ENCODE data around the gene SLC38A8.

The SLC38A8 gene

GRCh38 chr16:84036131-84036530 is 6.5 kb downstream of the SLC38A8 start:
- H3K4me3 ChIP-seq (ENCODE audit: low read length): no peak overlapping the region
- no peaks in the 10 kb centered on the region for H3K4me1 ChIP-seq (ENCODE audit: low read length)
- H3K9ac ChIP-seq (ENCODE audit: low read length): no peak overlapping the region
- H3K27ac ChIP-seq (ENCODE audit: low read length): no peak overlapping the region
- no peaks in the 10 kb centered on the region for H4K20me1 ChIP-seq (ENCODE audit: insufficient read depth, low read length)
- H3K79me2 ChIP-seq (ENCODE audit: low read length): no peaks in the 10 kb centered on the region
- no peak overlapping the region for H3K4me2 ChIP-seq (ENCODE audit: low read length)
- H3K9me3 ChIP-seq (ENCODE audit: insufficient read depth, low read length): no peaks in the 10 kb centered on the region
- no peak overlapping the region for H2AFZ ChIP-seq (ENCODE audit: low read depth, low read length)
- H3K36me3 ChIP-seq (replicated peaks; ENCODE audit: low read depth, low read length): no peaks in the 10 kb centered on the region
- TF ChIP-seq CTCF (IDR thresholded peaks at IDR 0.05; ENCODE audit: low read depth, low read length) (no peak), EZH2phosphoT487 (IDR thresholded peaks at IDR 0.05; ENCODE audit: low read depth) (no peak)
- H3K27me3 ChIP-seq (ENCODE audit: low read depth, low read length): peaks cover 10% of the 10 kb centered on the region; the same call in 1 of the 2 replicates

GRCh38 chr16:84034516-84034915 is 8.1 kb downstream of the SLC38A8 start:
- Histone ChIP-seq H3K36me3 (replicated peaks; ENCODE audit: low read depth, low read length) (no peaks in the 10 kb centered on the region), H3K4me3 (ENCODE audit: low read length) (no peak overlapping the region), H3K27ac (ENCODE audit: low read length) (no peak overlapping the region), H3K79me2 (ENCODE audit: low read length) (no peaks in the 10 kb centered on the region), H3K4me2 (ENCODE audit: low read length) (no peak overlapping the region), H3K9me3 (ENCODE audit: insufficient read depth, low read length) (no peaks in the 10 kb centered on the region), H3K4me1 (ENCODE audit: low read length) (no peaks in the 10 kb centered on the region), H3K9ac (ENCODE audit: low read length) (no peak overlapping the region), H3K27me3 (ENCODE audit: low read depth, low read length) (peaks cover 20% of the 10 kb centered on the region), H4K20me1 (ENCODE audit: insufficient read depth, low read length) (no peaks in the 10 kb centered on the region), H2AFZ (ENCODE audit: low read depth, low read length) (no peak overlapping the region)
- TF ChIP-seq CTCF (IDR thresholded peaks at IDR 0.05; ENCODE audit: low read depth, low read length): no peak
- TF ChIP-seq EZH2phosphoT487 (IDR thresholded peaks at IDR 0.05; ENCODE audit: low read depth): no peak

- H3K27me3 ChIP-seq (ENCODE audit: low read depth, low read length): peaks cover 27% of the 10 kb centered on the region
- no peaks in the 10 kb centered on the region for H3K79me2 ChIP-seq (ENCODE audit: low read length)
- H4K20me1 ChIP-seq (ENCODE audit: insufficient read depth, low read length): no peaks in the 10 kb centered on the region
- no peaks in the 10 kb centered on the region for H3K9me3 ChIP-seq (ENCODE audit: insufficient read depth, low read length)
- TF ChIP-seq EZH2phosphoT487 (IDR thresholded peaks at IDR 0.05; ENCODE audit: low read depth) (no peak), CTCF (IDR thresholded peaks at IDR 0.05; ENCODE audit: low read depth, low read length) (no peak)
- no peaks in the 10 kb centered on the region for H3K4me1 ChIP-seq (ENCODE audit: low read length)
- no peak overlapping the region for H3K4me3 ChIP-seq (ENCODE audit: low read length)
- no peak overlapping the region for H2AFZ ChIP-seq (ENCODE audit: low read depth, low read length)
- no peak overlapping the region for H3K27ac ChIP-seq (ENCODE audit: low read length)
- no peaks in the 10 kb centered on the region for H3K36me3 ChIP-seq (replicated peaks; ENCODE audit: low read depth, low read length)
- H3K9ac ChIP-seq (ENCODE audit: low read length): no peak overlapping the region
- H3K4me2 ChIP-seq (ENCODE audit: low read length): no peak overlapping the region
Measured at GRCh38 chr16:84033251-84034195, 9.1 kb downstream of the SLC38A8 start.

GRCh38 chr16:84032458-84033178 is 10.0 kb downstream of the SLC38A8 start:
- Histone ChIP-seq H4K20me1 (ENCODE audit: insufficient read depth, low read length) (no peaks in the 10 kb centered on the region), H3K4me3 (ENCODE audit: low read length) (no peak overlapping the region), H3K27me3 (ENCODE audit: low read depth, low read length) (peaks cover 27% of the 10 kb centered on the region), H3K4me1 (ENCODE audit: low read length) (no peaks in the 10 kb centered on the region), H3K9me3 (ENCODE audit: insufficient read depth, low read length) (no peaks in the 10 kb centered on the region), H3K9ac (ENCODE audit: low read length) (no peak overlapping the region), H3K36me3 (replicated peaks; ENCODE audit: low read depth, low read length) (no peaks in the 10 kb centered on the region), H3K79me2 (ENCODE audit: low read length) (no peaks in the 10 kb centered on the region), H3K27ac (ENCODE audit: low read length) (no peak overlapping the region), H3K4me2 (ENCODE audit: low read length) (no peak overlapping the region), H2AFZ (ENCODE audit: low read depth, low read length) (no peak overlapping the region)
- TF ChIP-seq EZH2phosphoT487 (IDR thresholded peaks at IDR 0.05; ENCODE audit: low read depth) (no peak), CTCF (IDR thresholded peaks at IDR 0.05; ENCODE audit: low read depth, low read length) (no peak)
